H9 (cell line): ENCODE measurements around the gene HADH. TPM values are rescaled to one million over a fixed set of nuclear protein-coding genes. Genes with fewer than 3 reads are reported as not detected.
"Not testable (repeated sequence)": the region's sequence is repeated elsewhere in the genome, so short reads cannot be mapped to it uniquely, and the experiment has no call there.

Experiments used
- DNase-seq: peaks from one replicate; pipeline ENCODE4 v3.0.0-alpha.2; 2017
- H2AFZ ChIP-seq: one replicate; pipeline ENCODE4 v1.6.1; 2013; ENCODE audit warnings: mild to moderate bottlenecking, low read length, control low read depth, moderate library complexity
- H2AK5ac ChIP-seq: 2 replicates; pipeline ENCODE4 v1.6.1; 2013; ENCODE audit warnings: low read length, control low read depth, mixed read lengths; ENCODE audit not compliant: insufficient read length
- H2BK120ac ChIP-seq: one replicate; pipeline ENCODE4 v1.6.1; 2013; ENCODE audit warnings: low read depth, mild to moderate bottlenecking, low read length, control low read depth, inconsistent platforms; ENCODE audit not compliant: poor library complexity, severe bottlenecking
- H2BK12ac ChIP-seq: 2 replicates; pipeline ENCODE4 v1.6.1; 2013; ENCODE audit warnings: low read length, control low read depth, mixed read lengths, low read depth; ENCODE audit not compliant: insufficient read length
- H2BK15ac ChIP-seq: 2 replicates; pipeline ENCODE4 v1.6.1; 2013; ENCODE audit warnings: low read depth, low read length, control low read depth
- H2BK20ac ChIP-seq: one replicate; pipeline ENCODE4 v1.6.1; 2013; ENCODE audit warnings: low read depth, mild to moderate bottlenecking, low read length, control low read depth, inconsistent platforms; ENCODE audit not compliant: poor library complexity, severe bottlenecking
- H2BK5ac ChIP-seq: 2 replicates; pipeline ENCODE4 v1.6.1; 2013; ENCODE audit warnings: low read length, control low read depth, mixed read lengths; ENCODE audit not compliant: insufficient read length
- H3K14ac ChIP-seq: 2 replicates; pipeline ENCODE4 v1.6.1; 2013; ENCODE audit warnings: low read length, control low read depth; ENCODE audit not compliant: insufficient read depth
- H3K18ac ChIP-seq: 2 replicates; pipeline ENCODE4 v1.6.1; 2013; ENCODE audit warnings: low read depth, mild to moderate bottlenecking, mixed read lengths, low read length, control low read depth; ENCODE audit not compliant: insufficient read length
- H3K23ac ChIP-seq: 2 replicates; pipeline ENCODE4 v1.6.1; 2013; ENCODE audit warnings: low read length, control low read depth, mixed read lengths, low read depth; ENCODE audit not compliant: insufficient read length
- H3K23me2 ChIP-seq: 2 replicates; pipeline ENCODE4 v1.6.1; 2013; ENCODE audit warnings: low read depth, mild to moderate bottlenecking, mixed read lengths, low read length, control low read depth; ENCODE audit not compliant: insufficient read length, poor library complexity, severe bottlenecking
- H3K27ac ChIP-seq: 2 replicates; pipeline ENCODE4 v1.5.1; 2013; ENCODE audit warnings: low read length, control low read depth, mixed read lengths, low read depth; ENCODE audit not compliant: insufficient read length
- H3K27me3 ChIP-seq: 2 replicates; pipeline ENCODE4 v1.6.1; 2013; ENCODE audit warnings: low read length, control low read depth, inconsistent platforms; ENCODE audit not compliant: insufficient read depth
- H3K4ac ChIP-seq: 2 replicates; pipeline ENCODE4 v1.6.1; 2013; ENCODE audit warnings: low read depth, mild to moderate bottlenecking, control low read depth, inconsistent platforms, low read length, moderate library complexity
- H3K4me1 ChIP-seq: 2 replicates; pipeline ENCODE4 v1.6.1; 2013; ENCODE audit warnings: low read length, control low read depth, inconsistent platforms; ENCODE audit not compliant: insufficient read depth
- H3K4me2 ChIP-seq: 2 replicates; pipeline ENCODE4 v1.6.1; 2013; ENCODE audit warnings: low read length, control low read depth, mixed read lengths; ENCODE audit not compliant: insufficient read length, insufficient read depth
- H3K56ac ChIP-seq: 2 replicates; pipeline ENCODE4 v1.6.1; 2013; ENCODE audit warnings: low read depth, mild to moderate bottlenecking, mixed read lengths, low read length, control low read depth; ENCODE audit not compliant: insufficient read length
- H3K79me1 ChIP-seq: 2 replicates; pipeline ENCODE4 v1.6.1; 2013; ENCODE audit warnings: low read depth, mild to moderate bottlenecking, moderate library complexity, low read length, control low read depth, inconsistent platforms; ENCODE audit not compliant: insufficient read depth, poor library complexity, severe bottlenecking
- H3K79me2 ChIP-seq: 2 replicates; pipeline ENCODE4 v1.6.1; 2013; ENCODE audit warnings: low read length, control low read depth, inconsistent platforms; ENCODE audit not compliant: insufficient read depth
- H3K9ac ChIP-seq: 2 replicates; pipeline ENCODE4 v1.6.1; 2013; ENCODE audit warnings: low read length, control low read depth, mixed read lengths; ENCODE audit not compliant: insufficient read length; ENCODE audit errors: extremely low read depth
- H3K9me3 ChIP-seq: one replicate; pipeline ENCODE4 v1.6.1; 2013; ENCODE audit warnings: low read depth, low read length, inconsistent platforms; ENCODE audit not compliant: control insufficient read depth
- H3T11ph ChIP-seq: one replicate; pipeline ENCODE4 v1.6.1; 2013; ENCODE audit warnings: mild to moderate bottlenecking, low read length, control low read depth, inconsistent platforms
- H4K20me1 ChIP-seq: one replicate; pipeline ENCODE4 v1.6.1; 2013; ENCODE audit not compliant: control insufficient read depth, insufficient read length, insufficient read depth
- H4K5ac ChIP-seq: 2 replicates; pipeline ENCODE4 v1.6.1; 2013; ENCODE audit warnings: low read depth, mild to moderate bottlenecking, mixed read lengths, low read length, control low read depth; ENCODE audit not compliant: insufficient read length
- H4K8ac ChIP-seq: replicated peaks from 2 replicates; pipeline ENCODE4 v1.6.1; 2013; ENCODE audit warnings: low read length, control low read depth, mixed read lengths, low read depth; ENCODE audit not compliant: insufficient read length
- H4K91ac ChIP-seq: 2 replicates; pipeline ENCODE4 v1.6.1; 2013; ENCODE audit warnings: low read depth, mild to moderate bottlenecking, moderate library complexity, mixed read lengths, low read length, control low read depth; ENCODE audit not compliant: insufficient read length
- H3K27ac Mint-ChIP-seq, 3 experiments: 2 replicates in 2 of 3; 3 replicates in 1 of 3; pipeline ENCODE4 v1.8.0; 2020 to 2021; ENCODE audit warnings: mixed read lengths in 3 of 3, mild to moderate bottlenecking in 1 of 3, moderate library complexity in 1 of 3
- H3K27me3 Mint-ChIP-seq: 2 replicates; pipeline ENCODE4 v1.8.0; 2021; ENCODE audit warnings: low read depth, mild to moderate bottlenecking, moderate library complexity, mixed read lengths
- H3K36me3 Mint-ChIP-seq, 3 experiments: 2 replicates in 2 of 3; 3 replicates in 1 of 3; pipeline ENCODE4 v1.8.0; 2020 to 2021; ENCODE audit warnings: low read depth in 3 of 3, mixed read lengths in 3 of 3; ENCODE audit not compliant: insufficient read depth in 1 of 3
- H3K4me1 Mint-ChIP-seq, 2 experiments: 2 replicates each; pipeline ENCODE4 v1.8.0; 2020; ENCODE audit warnings: mixed read lengths in 2 of 2
- H3K4me3 Mint-ChIP-seq, 2 experiments: 2 replicates in 1 of 2; 3 replicates in 1 of 2; pipeline ENCODE4 v1.8.0; 2020 to 2021; ENCODE audit warnings: mild to moderate bottlenecking in 2 of 2, mixed read lengths in 2 of 2, moderate library complexity in 1 of 2
- H3K9me3 Mint-ChIP-seq, 2 experiments: 2 replicates in 1 of 2; 3 replicates in 1 of 2; pipeline ENCODE4 v1.8.0; 2020; ENCODE audit warnings: mild to moderate bottlenecking in 2 of 2, mixed read lengths in 2 of 2, moderate library complexity in 1 of 2
- WGBS: extraction: QIAGEN DNeasy Blood & Tissue Kit; methylation state at CpG from one replicate; pipeline ENCODE4 v1.1.7; 2013; ENCODE audit warnings: missing lambda C conversion rate, low lambda C conversion rate, mixed read lengths; ENCODE audit not compliant: insufficient read length; ENCODE audit errors: extremely low coverage; 5-methylcytosine and 5-hydroxymethylcytosine counted together
- total RNA-seq: library from RNA; stranded (reverse); gene quantifications from 2 replicates; pipeline ENCODE4 v1.2.1, GENCODE V29; 2021
- TF ChIP-seq, protein P1 (sequence below): fragments of 200-600 bp; sonication (generic); conservative IDR thresholded peaks from 3 replicates; pipeline ENCODE4 v1.8.0; 2021; ENCODE audit warnings: antibody characterized with exemption, mild to moderate bottlenecking

Gene HADH
- total RNA-seq, 1 experiment from 2014 or later = 44.4 TPM

DNA sequence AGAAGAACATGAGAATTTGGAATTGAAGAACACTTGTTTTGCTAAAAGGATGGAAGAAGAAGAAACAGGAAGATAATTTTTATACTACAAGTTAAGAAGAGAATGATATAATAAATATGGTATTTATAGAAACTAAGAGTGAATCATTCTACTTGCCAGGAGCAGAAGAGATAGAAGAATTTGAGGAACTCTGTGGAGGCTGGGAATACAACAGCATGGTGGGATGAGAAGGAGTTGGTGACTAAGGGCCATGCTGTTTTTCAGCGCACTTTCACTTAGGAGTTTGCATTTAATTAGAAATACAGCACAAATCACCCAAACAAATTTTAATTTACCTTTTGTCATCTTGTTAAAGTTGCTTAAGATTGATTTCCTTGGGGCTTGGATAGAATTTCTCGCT lies 20.5 kb downstream of the HADH start:
- H2BK15ac ChIP-seq = no peak overlapping the region
- DNase-seq = no peak

DNA sequence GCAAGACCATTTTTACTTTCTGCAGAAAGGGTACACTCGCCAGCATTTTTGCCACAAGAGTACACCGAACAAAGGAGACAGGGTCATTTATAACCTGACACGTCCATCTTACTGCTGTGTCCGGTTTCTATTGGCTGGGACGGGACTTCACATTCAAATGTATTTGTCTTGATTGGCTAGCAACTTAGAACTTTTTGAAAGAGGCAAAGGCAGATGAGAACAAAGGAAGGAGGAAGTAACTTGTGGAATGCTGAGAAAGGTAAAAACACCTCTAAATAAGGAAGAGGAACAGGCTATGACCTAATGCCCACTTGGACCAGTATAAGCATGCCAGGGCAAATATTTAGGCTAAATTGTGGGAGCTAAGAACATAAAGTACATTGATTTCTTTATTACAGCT lies 22.7 kb downstream of the HADH start:
- not testable (repeated sequence) for H2BK120ac ChIP-seq, H4K20me1 ChIP-seq, H2BK20ac ChIP-seq

More for the DNA sequence above, 20.5 kb downstream of the HADH start:
- no peaks in the 10 kb centered on the region for H4K20me1 ChIP-seq
- no peaks in the 10 kb centered on the region for H3K9me3 ChIP-seq
- H3K79me1 ChIP-seq = peaks cover 3% of the 10 kb centered on the region
- no peak overlapping the region for H3K4ac ChIP-seq
- H3K4me1 ChIP-seq = no peaks in the 10 kb centered on the region
- H3K4me2 ChIP-seq = no peak overlapping the region
- no peak overlapping the region for H2BK20ac ChIP-seq
- no peak overlapping the region for H2BK12ac ChIP-seq
- H3T11ph ChIP-seq = no peak overlapping the region
- H3K18ac ChIP-seq = no peak overlapping the region
- H3K56ac ChIP-seq = no peak overlapping the region
- H4K91ac ChIP-seq = no peak overlapping the region
- no peak overlapping the region for H4K5ac ChIP-seq
- H3K27ac ChIP-seq = no peak overlapping the region
- H3K27me3 ChIP-seq = no peaks in the 10 kb centered on the region
- no peak overlapping the region for H3K4me3 Mint-ChIP-seq
- no peaks in the 10 kb centered on the region; the same call in 1 of the 2 replicates for H3K79me2 ChIP-seq
- no peak overlapping the region for H4K8ac ChIP-seq
- H2AK5ac ChIP-seq = no peak overlapping the region
- H3K27ac Mint-ChIP-seq = no peak overlapping the region
- peaks cover 4 to 6% of the 10 kb centered on the region in 2 experiments for H3K4me1 Mint-ChIP-seq
- WGBS = no CpG with 5 or more reads among the region's 2 CpGs
- H2BK120ac ChIP-seq = no peak overlapping the region
- H3K14ac ChIP-seq = no peak overlapping the region
- no peak overlapping the region for H2AFZ ChIP-seq
- H3K9ac ChIP-seq = no peak overlapping the region
- peaks cover 39 to 64% (median 47%) of the 10 kb centered on the region in 3 experiments for H3K36me3 Mint-ChIP-seq
- TF ChIP-seq, protein P1, sequence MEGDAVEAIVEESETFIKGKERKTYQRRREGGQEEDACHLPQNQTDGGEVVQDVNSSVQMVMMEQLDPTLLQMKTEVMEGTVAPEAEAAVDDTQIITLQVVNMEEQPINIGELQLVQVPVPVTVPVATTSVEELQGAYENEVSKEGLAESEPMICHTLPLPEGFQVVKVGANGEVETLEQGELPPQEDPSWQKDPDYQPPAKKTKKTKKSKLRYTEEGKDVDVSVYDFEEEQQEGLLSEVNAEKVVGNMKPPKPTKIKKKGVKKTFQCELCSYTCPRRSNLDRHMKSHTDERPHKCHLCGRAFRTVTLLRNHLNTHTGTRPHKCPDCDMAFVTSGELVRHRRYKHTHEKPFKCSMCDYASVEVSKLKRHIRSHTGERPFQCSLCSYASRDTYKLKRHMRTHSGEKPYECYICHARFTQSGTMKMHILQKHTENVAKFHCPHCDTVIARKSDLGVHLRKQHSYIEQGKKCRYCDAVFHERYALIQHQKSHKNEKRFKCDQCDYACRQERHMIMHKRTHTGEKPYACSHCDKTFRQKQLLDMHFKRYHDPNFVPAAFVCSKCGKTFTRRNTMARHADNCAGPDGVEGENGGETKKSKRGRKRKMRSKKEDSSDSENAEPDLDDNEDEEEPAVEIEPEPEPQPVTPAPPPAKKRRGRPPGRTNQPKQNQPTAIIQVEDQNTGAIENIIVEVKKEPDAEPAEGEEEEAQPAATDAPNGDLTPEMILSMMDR = no peak
- no peaks in the 10 kb centered on the region for H3K27me3 Mint-ChIP-seq
- no peaks in the 10 kb centered on the region for H3K23me2 ChIP-seq
- H3K9me3 Mint-ChIP-seq = no peaks in the 10 kb centered on the region
- H2BK5ac ChIP-seq = no peak overlapping the region
- H3K23ac ChIP-seq = no peak overlapping the region

More for the DNA sequence above, 22.7 kb downstream of the HADH start:
- H2AFZ ChIP-seq, H3K79me2 ChIP-seq, H3K4ac ChIP-seq, H3K79me1 ChIP-seq, DNase-seq, H3K9ac ChIP-seq, H3K9me3 Mint-ChIP-seq, H2BK12ac ChIP-seq, H3K23me2 ChIP-seq, H3K18ac ChIP-seq, H3K14ac ChIP-seq, H3K56ac ChIP-seq, H3K27ac ChIP-seq, H3K9me3 ChIP-seq, H4K8ac ChIP-seq, H3K27me3 ChIP-seq, H2AK5ac ChIP-seq, H4K5ac ChIP-seq, H3T11ph ChIP-seq, H4K91ac ChIP-seq, H3K4me1 ChIP-seq, H2BK15ac ChIP-seq, H3K4me1 Mint-ChIP-seq, H2BK5ac ChIP-seq, H3K4me2 ChIP-seq, H3K27me3 Mint-ChIP-seq, H3K4me3 Mint-ChIP-seq, H3K23ac ChIP-seq: not testable (repeated sequence)
- peaks cover 38 to 70% (median 52%) of the 10 kb centered on the region in 3 experiments for H3K36me3 Mint-ChIP-seq
- peak overlapping the region in 1 of 3 experiments; percentile 9; a peak in 1 of 7 replicates for H3K27ac Mint-ChIP-seq
- no CpG with 5 or more reads among the region's 5 CpGs for WGBS
